T-helper 2 cell treated with Interferon-gamma antibody and Interleukin-4, amounts not matched to agents 5 μg/mL and 100 μg/mL, for 36 hours (primary cell): ENCODE measurements around the gene RBMS3.

Source experiments
- DNase-seq: peaks from one replicate; pipeline ENCODE4 v3.0.0; 2021; ENCODE audit warnings: low spot score
- H3K27ac Mint-ChIP-seq: one replicate; pipeline ENCODE4 v1.8.0; 2021; ENCODE audit warnings: mild to moderate bottlenecking, mixed read lengths
- H3K27me3 Mint-ChIP-seq: one replicate; pipeline ENCODE4 v1.8.0; 2021; ENCODE audit warnings: low read depth, mixed read lengths
- H3K36me3 Mint-ChIP-seq: one replicate; pipeline ENCODE4 v1.8.0; 2021; ENCODE audit warnings: low read depth, mixed read lengths
- H3K4me1 Mint-ChIP-seq: one replicate; pipeline ENCODE4 v1.8.0; 2021; ENCODE audit warnings: low read depth, mixed read lengths
- H3K4me3 Mint-ChIP-seq: one replicate; pipeline ENCODE4 v1.8.0; 2022; ENCODE audit warnings: mild to moderate bottlenecking, moderate library complexity, mixed read lengths
- H3K9me3 Mint-ChIP-seq: one replicate; pipeline ENCODE4 v1.8.0; 2021; ENCODE audit warnings: mixed read lengths

RBMS3 gene

GRCh38 chr3:29261119-29261518 is 19.8 kb upstream of the RBMS3 start:
- Mint-ChIP-seq H3K27me3 (no peaks in the 10 kb centered on the region), H3K27ac (no peak overlapping the region), H3K36me3 (no peaks in the 10 kb centered on the region), H3K4me3 (no peak overlapping the region), H3K9me3 (no peaks in the 10 kb centered on the region), H3K4me1 (peaks cover 6% of the 10 kb centered on the region)
- DNase-seq: no peak

DNA sequence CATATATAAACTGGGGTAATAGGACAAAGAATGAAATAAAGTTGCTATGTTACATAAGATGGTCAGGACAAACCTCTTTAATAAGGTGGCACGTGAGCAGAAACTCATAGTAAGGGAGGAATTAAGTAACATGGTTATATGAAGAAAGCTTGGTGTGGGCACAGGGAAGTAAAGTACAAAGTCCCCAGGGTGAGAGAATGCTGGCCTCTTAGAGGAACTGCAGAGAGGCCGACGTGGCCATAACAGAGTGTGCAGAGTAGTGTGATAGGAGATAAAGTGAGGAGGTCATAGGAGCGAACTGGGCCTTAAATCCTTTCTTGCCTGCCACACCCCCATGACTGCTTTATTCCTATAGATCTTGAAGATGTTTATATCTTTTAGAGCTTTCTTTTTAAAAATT is 17.4 kb upstream of the RBMS3 start:
- DNase-seq: no peak
- Mint-ChIP-seq H3K4me1 (no peaks in the 10 kb centered on the region), H3K9me3 (no peaks in the 10 kb centered on the region), H3K27ac (no peak overlapping the region), H3K4me3 (no peak overlapping the region), H3K36me3 (no peaks in the 10 kb centered on the region), H3K27me3 (no peaks in the 10 kb centered on the region)

DNA sequence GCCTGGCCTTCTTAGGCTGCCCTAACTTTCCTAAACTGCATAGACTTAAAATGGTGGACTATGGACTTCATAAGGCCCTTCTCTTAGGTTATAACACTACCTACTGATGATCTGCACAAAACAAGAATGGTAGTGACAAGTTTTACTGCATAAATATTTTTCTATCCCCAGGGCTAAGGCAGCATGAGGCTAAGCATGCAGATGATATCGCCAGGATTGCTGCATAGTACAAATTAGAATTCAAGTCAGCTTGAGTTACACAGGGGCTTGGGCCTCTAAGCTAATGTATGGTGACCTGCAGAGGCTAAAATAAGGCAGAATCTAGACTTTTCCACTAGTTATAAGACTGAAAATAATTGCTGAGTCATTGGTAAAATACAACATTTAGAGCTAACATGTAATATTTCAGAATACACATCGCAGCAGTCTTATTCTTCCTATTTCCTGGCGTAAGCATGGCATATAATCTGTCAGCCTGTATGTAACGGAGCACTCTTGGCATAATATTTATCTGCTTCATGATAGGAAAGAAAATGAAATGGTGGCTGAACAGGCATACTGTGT is 15.3 kb upstream of the RBMS3 start:
- H3K36me3 Mint-ChIP-seq: no peaks in the 10 kb centered on the region
- no peak for DNase-seq
- H3K9me3 Mint-ChIP-seq: no peaks in the 10 kb centered on the region
- H3K4me3 Mint-ChIP-seq: no peak overlapping the region
- H3K27me3 Mint-ChIP-seq: no peaks in the 10 kb centered on the region
- no peak overlapping the region for H3K27ac Mint-ChIP-seq
- no peaks in the 10 kb centered on the region for H3K4me1 Mint-ChIP-seq

- no peak overlapping the region for H3K27ac Mint-ChIP-seq
- H3K4me3 Mint-ChIP-seq: no peak overlapping the region
- H3K4me1 Mint-ChIP-seq: no peaks in the 10 kb centered on the region
- no peaks in the 10 kb centered on the region for H3K27me3 Mint-ChIP-seq
- no peaks in the 10 kb centered on the region for H3K9me3 Mint-ChIP-seq
- H3K36me3 Mint-ChIP-seq: no peaks in the 10 kb centered on the region
- no peak for DNase-seq
Measured at GRCh38 chr3:29267226-29267625, 13.6 kb upstream of the RBMS3 start.

- H3K9me3 Mint-ChIP-seq: no peaks in the 10 kb centered on the region
- no peak overlapping the region for H3K4me3 Mint-ChIP-seq
- H3K36me3 Mint-ChIP-seq: no peaks in the 10 kb centered on the region
- DNase-seq: no peak
- no peaks in the 10 kb centered on the region for H3K4me1 Mint-ChIP-seq
- no peaks in the 10 kb centered on the region for H3K27me3 Mint-ChIP-seq
- H3K27ac Mint-ChIP-seq: no peak overlapping the region
Measured at GRCh38 chr3:29268651-29269050, 12.2 kb upstream of the RBMS3 start.

GRCh38 chr3:29270752-29271151 is 10.1 kb upstream of the RBMS3 start:
- peaks cover 6% of the 10 kb centered on the region for H3K4me1 Mint-ChIP-seq
- no peak overlapping the region for H3K27ac Mint-ChIP-seq
- H3K4me3 Mint-ChIP-seq: no peak overlapping the region
- no peaks in the 10 kb centered on the region for H3K36me3 Mint-ChIP-seq
- DNase-seq: no peak
- no peaks in the 10 kb centered on the region for H3K9me3 Mint-ChIP-seq
- no peaks in the 10 kb centered on the region for H3K27me3 Mint-ChIP-seq

- H3K27ac Mint-ChIP-seq: no peak overlapping the region
- H3K4me1 Mint-ChIP-seq: peaks cover 6% of the 10 kb centered on the region
- no peaks in the 10 kb centered on the region for H3K9me3 Mint-ChIP-seq
- no peaks in the 10 kb centered on the region for H3K36me3 Mint-ChIP-seq
- H3K27me3 Mint-ChIP-seq: no peaks in the 10 kb centered on the region
- DNase-seq: no peak
- H3K4me3 Mint-ChIP-seq: no peak overlapping the region
Measured at GRCh38 chr3:29271475-29271874, 9.4 kb upstream of the RBMS3 start.

GRCh38 chr3:29274667-29275066 is 6.2 kb upstream of the RBMS3 start:
- peaks cover 6% of the 10 kb centered on the region for H3K4me1 Mint-ChIP-seq
- DNase-seq: no peak
- no peaks in the 10 kb centered on the region for H3K9me3 Mint-ChIP-seq
- peak overlapping the region; percentile 5 for H3K27ac Mint-ChIP-seq
- peaks cover 5% of the 10 kb centered on the region for H3K27me3 Mint-ChIP-seq
- no peaks in the 10 kb centered on the region for H3K36me3 Mint-ChIP-seq
- H3K4me3 Mint-ChIP-seq: no peak overlapping the region

- no peaks in the 10 kb centered on the region for H3K9me3 Mint-ChIP-seq
- H3K36me3 Mint-ChIP-seq: no peaks in the 10 kb centered on the region
Measured at GRCh38 chr3:29275309-29275708, 5.6 kb upstream of the RBMS3 start.

GRCh38 chr3:29277249-29277648 is 3.6 kb upstream of the RBMS3 start:
- peaks cover 22% of the 10 kb centered on the region for H3K4me1 Mint-ChIP-seq
- peaks cover 20% of the 10 kb centered on the region for H3K27me3 Mint-ChIP-seq
- H3K4me3 Mint-ChIP-seq: no peak overlapping the region
- no peak for DNase-seq
- no peaks in the 10 kb centered on the region for H3K36me3 Mint-ChIP-seq
- no peaks in the 10 kb centered on the region for H3K9me3 Mint-ChIP-seq
- no peak overlapping the region for H3K27ac Mint-ChIP-seq

More at GRCh38 chr3:29275309-29275708, 5.6 kb upstream of the RBMS3 start:
- no peak overlapping the region for H3K4me3 Mint-ChIP-seq
- DNase-seq: no peak
- H3K4me1 Mint-ChIP-seq: peaks cover 6% of the 10 kb centered on the region
- H3K27ac Mint-ChIP-seq: no peak overlapping the region
- peaks cover 10% of the 10 kb centered on the region for H3K27me3 Mint-ChIP-seq

GRCh38 chr3:29279286-29279685 is 1.6 kb upstream of the RBMS3 start:
- DNase-seq: no peak
- H3K4me3 Mint-ChIP-seq: no peak overlapping the region
- H3K27ac Mint-ChIP-seq: no peak overlapping the region
- H3K27me3 Mint-ChIP-seq: peaks cover 27% of the 10 kb centered on the region
- H3K9me3 Mint-ChIP-seq: no peaks in the 10 kb centered on the region
- H3K36me3 Mint-ChIP-seq: no peaks in the 10 kb centered on the region
- peaks cover 32% of the 10 kb centered on the region for H3K4me1 Mint-ChIP-seq

DNA sequence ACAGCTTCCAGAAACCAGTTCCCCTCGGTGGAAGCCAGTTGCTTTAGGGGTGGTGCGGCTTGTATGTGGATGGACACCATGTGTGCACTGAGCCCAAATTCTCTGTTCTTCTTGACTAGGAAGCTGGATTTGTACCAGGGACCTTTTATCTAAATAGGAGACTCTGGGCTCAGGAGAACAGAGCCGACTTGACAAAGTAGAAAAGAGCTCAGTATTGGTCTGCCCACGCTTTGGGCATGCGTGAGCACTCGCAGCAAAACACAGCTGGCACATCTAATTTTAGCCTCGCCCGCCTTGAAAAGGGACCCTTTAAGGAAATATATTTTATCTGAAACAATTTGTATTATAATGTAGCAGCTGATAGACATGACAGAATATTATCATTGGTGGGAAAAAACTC is 1.1 kb upstream of the RBMS3 start:
- no peak overlapping the region for H3K27ac Mint-ChIP-seq
- peaks cover 27% of the 10 kb centered on the region for H3K27me3 Mint-ChIP-seq
- H3K4me3 Mint-ChIP-seq: peak overlapping the region; percentile 16
- H3K4me1 Mint-ChIP-seq: peaks cover 27% of the 10 kb centered on the region
- H3K36me3 Mint-ChIP-seq: no peaks in the 10 kb centered on the region
- DNase-seq: no peak
- H3K9me3 Mint-ChIP-seq: no peaks in the 10 kb centered on the region

GRCh38 chr3:29281094-29281343 is 148 bp downstream of the RBMS3 start:
- H3K27me3 Mint-ChIP-seq: peaks cover 27% of the 10 kb centered on the region
- no peaks in the 10 kb centered on the region for H3K9me3 Mint-ChIP-seq
- no peak overlapping the region for H3K27ac Mint-ChIP-seq
- H3K36me3 Mint-ChIP-seq: no peaks in the 10 kb centered on the region
- no peak for DNase-seq
- H3K4me1 Mint-ChIP-seq: peaks cover 27% of the 10 kb centered on the region
- H3K4me3 Mint-ChIP-seq: peak overlapping the region; percentile 86

- Mint-ChIP-seq H3K9me3 (no peaks in the 10 kb centered on the region), H3K36me3 (no peaks in the 10 kb centered on the region), H3K27me3 (peaks cover 27% of the 10 kb centered on the region), H3K4me3 (peak overlapping the region; percentile 86), H3K27ac (no peak overlapping the region), H3K4me1 (peaks cover 27% of the 10 kb centered on the region)
- DNase-seq: peak; percentile 17
Measured at GRCh38 chr3:29281344-29282241, 722 bp downstream of the RBMS3 start.
